HFFc6 (cell line): ENCODE data around the gene GPR65. TPM values are rescaled to one million over a fixed set of nuclear protein-coding genes. Genes with fewer than 3 reads are reported as not detected.

Experiments
- DNase-seq: peaks from one replicate; pipeline ENCODE4 v3.0.0-alpha.2; 2018
- H3K27ac Mint-ChIP-seq: 2 replicates; pipeline ENCODE4 v1.8.0; 2020; ENCODE audit warnings: mild to moderate bottlenecking, mixed read lengths
- H3K27me3 Mint-ChIP-seq: 2 replicates; pipeline ENCODE4 v1.8.0; 2021; ENCODE audit warnings: mild to moderate bottlenecking, moderate library complexity, mixed read lengths; ENCODE audit not compliant: insufficient read depth
- H3K36me3 Mint-ChIP-seq: 2 replicates; pipeline ENCODE4 v1.8.0; 2021; ENCODE audit warnings: low read depth, mixed read lengths
- H3K4me1 Mint-ChIP-seq: 2 replicates; pipeline ENCODE4 v1.8.0; 2020; ENCODE audit warnings: low read depth, mixed read lengths
- H3K4me3 Mint-ChIP-seq: 2 replicates; pipeline ENCODE4 v1.8.0; 2020; ENCODE audit warnings: mild to moderate bottlenecking, moderate library complexity, mixed read lengths
- H3K9me3 Mint-ChIP-seq: 2 replicates; pipeline ENCODE4 v1.8.0; 2020; ENCODE audit warnings: mild to moderate bottlenecking, mixed read lengths
- total RNA-seq, 6 experiments: library from RNA; stranded (reverse); fragmentation: NEBNext Ultra II Directional; extraction: Animal tissue kit (Norgen Biotek cat#: 25700); gene quantifications; 2 replicates in 1 of 6; 3 replicates in 5 of 6; pipeline ENCODE4 v1.2.3, GENCODE V29; 2021
- TF ChIP-seq, protein P1 (sequence below): fragments of 200-600 bp; sonication (generic); IDR thresholded peaks from 2 replicates; pipeline ENCODE4 v1.5.0; 2021; ENCODE audit warnings: antibody characterized with exemption, mild to moderate bottlenecking

Gene GPR65
- total RNA-seq, 6 experiments from 2014 or later = 0.07 to 0.34 (median 0.20) TPM; not detected in 1

- H3K27ac Mint-ChIP-seq = no peak overlapping the region
- no peaks in the 10 kb centered on the region for H3K4me1 Mint-ChIP-seq
Observed at GRCh38 chr14:88030079-88030478, 25.1 kb downstream of the GPR65 start.

DNA sequence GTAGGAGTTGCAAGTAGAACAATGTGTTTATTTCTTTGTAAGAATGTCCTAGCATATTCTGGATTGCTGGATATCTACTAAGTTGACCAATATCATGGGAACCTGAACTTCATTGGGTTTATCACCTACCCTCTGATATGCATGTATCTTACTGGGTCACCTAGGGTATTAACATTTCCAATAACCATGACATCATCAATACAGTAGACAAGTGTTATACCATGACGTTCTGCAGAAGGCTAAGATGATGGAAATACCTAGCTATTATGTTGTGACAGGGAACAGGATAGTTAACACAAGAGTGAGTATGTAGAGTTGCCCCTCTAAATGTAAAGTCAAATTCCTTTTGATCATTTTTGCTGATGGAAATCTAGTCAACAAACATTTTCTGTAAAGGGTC, 26.0 kb downstream of the GPR65 start:
- no peak overlapping the region for H3K27ac Mint-ChIP-seq
- DNase-seq = no peak
- TF ChIP-seq, protein P1, sequence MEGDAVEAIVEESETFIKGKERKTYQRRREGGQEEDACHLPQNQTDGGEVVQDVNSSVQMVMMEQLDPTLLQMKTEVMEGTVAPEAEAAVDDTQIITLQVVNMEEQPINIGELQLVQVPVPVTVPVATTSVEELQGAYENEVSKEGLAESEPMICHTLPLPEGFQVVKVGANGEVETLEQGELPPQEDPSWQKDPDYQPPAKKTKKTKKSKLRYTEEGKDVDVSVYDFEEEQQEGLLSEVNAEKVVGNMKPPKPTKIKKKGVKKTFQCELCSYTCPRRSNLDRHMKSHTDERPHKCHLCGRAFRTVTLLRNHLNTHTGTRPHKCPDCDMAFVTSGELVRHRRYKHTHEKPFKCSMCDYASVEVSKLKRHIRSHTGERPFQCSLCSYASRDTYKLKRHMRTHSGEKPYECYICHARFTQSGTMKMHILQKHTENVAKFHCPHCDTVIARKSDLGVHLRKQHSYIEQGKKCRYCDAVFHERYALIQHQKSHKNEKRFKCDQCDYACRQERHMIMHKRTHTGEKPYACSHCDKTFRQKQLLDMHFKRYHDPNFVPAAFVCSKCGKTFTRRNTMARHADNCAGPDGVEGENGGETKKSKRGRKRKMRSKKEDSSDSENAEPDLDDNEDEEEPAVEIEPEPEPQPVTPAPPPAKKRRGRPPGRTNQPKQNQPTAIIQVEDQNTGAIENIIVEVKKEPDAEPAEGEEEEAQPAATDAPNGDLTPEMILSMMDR = no peak
- no peaks in the 10 kb centered on the region; the same call in 1 of the 2 replicates for H3K9me3 Mint-ChIP-seq
- H3K4me3 Mint-ChIP-seq = no peak overlapping the region
- no peaks in the 10 kb centered on the region; the same call in none of the 2 replicates for H3K27me3 Mint-ChIP-seq
- H3K4me1 Mint-ChIP-seq = no peaks in the 10 kb centered on the region
- no peaks in the 10 kb centered on the region for H3K36me3 Mint-ChIP-seq

More at GRCh38 chr14:88030079-88030478, 25.1 kb downstream of the GPR65 start:
- no peak for DNase-seq
- TF ChIP-seq, protein P1 = no peak
- Mint-ChIP-seq H3K4me3 (no peak overlapping the region), H3K27me3 (no peaks in the 10 kb centered on the region; the same call in none of the 2 replicates), H3K9me3 (no peaks in the 10 kb centered on the region; the same call in 1 of the 2 replicates), H3K36me3 (no peaks in the 10 kb centered on the region)

GRCh38 chr14:88032373-88032772, 27.4 kb downstream of the GPR65 start:
- Mint-ChIP-seq H3K4me3 (no peak overlapping the region), H3K9me3 (no peaks in the 10 kb centered on the region; the same call in 1 of the 2 replicates), H3K27me3 (no peaks in the 10 kb centered on the region; the same call in 1 of the 2 replicates), H3K27ac (no peak overlapping the region), H3K36me3 (no peaks in the 10 kb centered on the region), H3K4me1 (no peaks in the 10 kb centered on the region)
- TF ChIP-seq, protein P1 = no peak
- DNase-seq = no peak

GRCh38 chr14:88034076-88034475, 29.1 kb downstream of the GPR65 start:
- no peak overlapping the region for H3K27ac Mint-ChIP-seq

DNA sequence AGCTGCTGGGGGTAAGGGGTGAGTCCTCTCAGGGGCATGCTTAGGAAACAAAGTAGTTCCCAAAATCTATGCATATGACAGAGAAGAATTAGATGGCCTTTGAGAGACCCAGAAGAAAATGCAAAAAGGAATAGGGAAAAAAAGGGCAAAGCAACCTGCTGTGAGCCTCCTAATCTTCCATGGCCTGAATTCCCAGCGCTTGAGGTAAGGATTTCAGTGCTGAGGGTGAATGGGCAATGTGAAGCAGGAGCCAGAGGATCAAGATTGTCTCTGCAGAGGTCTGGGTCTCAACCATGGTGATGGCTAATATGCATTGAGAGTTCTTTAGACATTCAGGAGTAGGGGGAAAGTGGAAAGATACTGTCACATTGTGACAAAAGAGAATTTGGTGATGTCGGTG, 31.5 kb downstream of the GPR65 start:
- Mint-ChIP-seq H3K36me3 (no peaks in the 10 kb centered on the region), H3K27me3 (no peaks in the 10 kb centered on the region), H3K9me3 (no peaks in the 10 kb centered on the region; the same call in 1 of the 2 replicates), H3K27ac (no peak overlapping the region), H3K4me3 (no peak overlapping the region), H3K4me1 (no peaks in the 10 kb centered on the region)
- no peak for DNase-seq
- TF ChIP-seq, protein P1 = no peak

More at GRCh38 chr14:88034076-88034475, 29.1 kb downstream of the GPR65 start:
- no peaks in the 10 kb centered on the region for H3K36me3 Mint-ChIP-seq
- H3K4me1 Mint-ChIP-seq = no peaks in the 10 kb centered on the region
- TF ChIP-seq, protein P1 = no peak
- no peaks in the 10 kb centered on the region; the same call in 1 of the 2 replicates for H3K9me3 Mint-ChIP-seq
- H3K4me3 Mint-ChIP-seq = no peak overlapping the region
- no peak for DNase-seq
- H3K27me3 Mint-ChIP-seq = no peaks in the 10 kb centered on the region

DNA sequence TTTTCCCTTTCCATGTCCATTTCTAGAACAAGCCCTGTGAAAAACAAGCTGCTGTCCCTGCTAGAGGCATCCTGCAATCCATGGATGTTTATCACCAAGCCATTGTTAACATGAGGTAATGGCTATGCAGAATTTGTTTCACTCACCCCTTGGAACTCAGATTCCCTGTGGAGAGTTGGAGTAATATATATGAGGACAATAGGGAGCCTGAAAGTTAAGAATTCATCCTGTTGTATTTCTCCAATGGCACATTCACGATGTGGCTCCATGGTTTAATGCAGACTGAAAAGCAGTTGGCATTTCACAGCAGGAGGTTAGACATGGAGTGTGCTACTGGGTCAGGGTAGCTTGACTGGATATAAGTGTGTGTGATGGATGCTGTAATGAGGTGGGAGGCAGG, 32.4 kb downstream of the GPR65 start:
- TF ChIP-seq, protein P1 = no peak
- DNase-seq = no peak
- Mint-ChIP-seq H3K4me3 (no peak overlapping the region), H3K27me3 (no peaks in the 10 kb centered on the region), H3K36me3 (no peaks in the 10 kb centered on the region), H3K4me1 (no peaks in the 10 kb centered on the region), H3K9me3 (no peaks in the 10 kb centered on the region; the same call in 1 of the 2 replicates), H3K27ac (no peak overlapping the region)
